Measurements from ENCODE around the gene CCL13. TPM values are rescaled to one million over a fixed set of nuclear protein-coding genes. Genes with fewer than 3 reads are reported as not detected.

The CCL13 gene
- total RNA-seq, 1 donor from 2014 or later = not detected

GRCh38 chr17:34397265-34397664 lies 41.0 kb downstream of the CCL13 start:
- no peak overlapping the region for H3K4me3 ChIP-seq (ENCODE audit: low read depth, low read length)
- TF ChIP-seq CTCF (conservative IDR thresholded peaks at IDR 0.05; ENCODE audit: low read depth, low read length) = no peak
- DNase-seq (ENCODE audit: low read depth) = no peak

GRCh38 chr17:34398990-34399389 lies 42.7 kb downstream of the CCL13 start:
- TF ChIP-seq CTCF (conservative IDR thresholded peaks at IDR 0.05; ENCODE audit: low read depth, low read length) = no peak
- no peak overlapping the region for H3K4me3 ChIP-seq (ENCODE audit: low read depth, low read length)
- no peak for DNase-seq (ENCODE audit: low read depth)

GRCh38 chr17:34399725-34400124 lies 43.4 kb downstream of the CCL13 start:
- no peak for DNase-seq (ENCODE audit: low read depth)
- no peak for TF ChIP-seq CTCF (conservative IDR thresholded peaks at IDR 0.05; ENCODE audit: low read depth, low read length)
- no peak overlapping the region for H3K4me3 ChIP-seq (ENCODE audit: low read depth, low read length)

- TF ChIP-seq CTCF (conservative IDR thresholded peaks at IDR 0.05; ENCODE audit: low read depth, low read length) = no peak
These were observed 44.1 kb downstream of the CCL13 start for GRCh38 chr17:34400301-34400931.

GRCh38 chr17:34401165-34401564 lies 44.9 kb downstream of the CCL13 start:
- H3K4me3 ChIP-seq (ENCODE audit: low read depth, low read length) = no peak overlapping the region
- TF ChIP-seq CTCF (conservative IDR thresholded peaks at IDR 0.05; ENCODE audit: low read depth, low read length) = no peak
- DNase-seq (ENCODE audit: low read depth) = no peak

More at GRCh38 chr17:34400301-34400931, 44.1 kb downstream of the CCL13 start:
- no peak for DNase-seq (ENCODE audit: low read depth)
- H3K4me3 ChIP-seq (ENCODE audit: low read depth, low read length) = no peak overlapping the region

- no peak for TF ChIP-seq CTCF (conservative IDR thresholded peaks at IDR 0.05; ENCODE audit: low read depth, low read length)
- no peak for DNase-seq (ENCODE audit: low read depth)
- no peak overlapping the region for H3K4me3 ChIP-seq (ENCODE audit: low read depth, low read length)
These were observed 46.7 kb downstream of the CCL13 start for GRCh38 chr17:34403006-34403405.

- no peak for DNase-seq (ENCODE audit: low read depth)
- TF ChIP-seq CTCF (conservative IDR thresholded peaks at IDR 0.05; ENCODE audit: low read depth, low read length) = no peak
- H3K4me3 ChIP-seq (ENCODE audit: low read depth, low read length) = no peak overlapping the region
These were observed 49.9 kb downstream of the CCL13 start for GRCh38 chr17:34406226-34406625.

All from epithelial cell of proximal tubule (primary cell).